ENCODE measurements around the gene UBC. TPM values are rescaled to one million over a fixed set of nuclear protein-coding genes. Genes with fewer than 3 reads are reported as not detected.

The UBC gene
- total and polyA plus RNA-seq, 2 of the 4 experiments (the other 2 are of a cell fraction): 2,042 to 4,320 TPM

- H3K4me1 ChIP-seq (ENCODE audit: control insufficient read depth, insufficient read depth, low read length): peaks cover 6% of the 10 kb centered on the region
- H3K79me1 ChIP-seq (ENCODE audit: low read depth in 1 of 2, low read length in 2 of 2): peaks cover 0 to 9% of the 10 kb centered on the region in 2 experiments; a peak in 1 of 4 replicates
- H4K20me1 ChIP-seq (ENCODE audit: insufficient read depth, low read length): no peaks in the 10 kb centered on the region
- intact Hi-C loops (cut with micrococcal nuclease) (no loop called here), in situ Hi-C loops (cut with MboI; ENCODE audit: low sequenced_read_pairs) (no loop called here), dilution Hi-C loops (cut with HindIII; ENCODE audit: low sequenced_read_pairs, unreplicated experiment) (no loop called here)
- ChIA-PET POLR2A (ENCODE audit: unreplicated experiment) (no interaction called here), CTCF (no interaction called here)
- no peak overlapping the region; the same call in 1 of the 2 replicates for H2AK5ac ChIP-seq (ENCODE audit: low read depth, low read length)
- H3K36me3 ChIP-seq (ENCODE audit: control insufficient read depth, insufficient read depth, low read length): peaks cover under 1% of the 10 kb centered on the region; the same call in 1 of the 2 replicates
- H3K14ac ChIP-seq (replicated peaks; ENCODE audit: low read depth, low read length): peak overlapping the region; percentile 50
- H3K9ac ChIP-seq (ENCODE audit: low read depth, low read length): peak overlapping the region; percentile 62; the same call in 1 of the 2 replicates
- H3K9me3 ChIP-seq (ENCODE audit: control insufficient read depth, insufficient read depth, low read length): peaks cover 4% of the 10 kb centered on the region; the same call in 1 of the 2 replicates
- no peak overlapping the region for H2BK5ac ChIP-seq (ENCODE audit: low read depth, low read length, poor library complexity, severe bottlenecking)
- no peaks in the 10 kb centered on the region for H3K27me3 ChIP-seq (ENCODE audit: control insufficient read depth, insufficient read depth, low read length)
- H2BK120ac ChIP-seq (ENCODE audit: low read depth, low read length): no peak overlapping the region
- H3K23ac ChIP-seq (ENCODE audit: low read depth, low read length): peak overlapping the region; percentile 90; the same call in 1 of the 2 replicates
- no peak overlapping the region for H3K18ac ChIP-seq (ENCODE audit: low read depth, low read length)
- no peak overlapping the region for H4K5ac ChIP-seq (ENCODE audit: low read depth, low read length)
- DNase-seq: no peak
- peak overlapping the region; percentile 95 for H2AFZ ChIP-seq (replicated peaks; ENCODE audit: low read length, poor library complexity)
- no peak overlapping the region for H2BK15ac ChIP-seq (ENCODE audit: low read depth, low read length)
- peak overlapping the region; percentile 70 for H2AK9ac ChIP-seq (replicated peaks; ENCODE audit: low read depth, low read length, poor library complexity)
- ATAC-seq (ENCODE audit: low read depth): peak; percentile 1; the same call in 1 of the 2 replicates
- peak overlapping the region; percentile 96 for H3K4me3 ChIP-seq (ENCODE audit: insufficient read depth, low read depth, low read length)
- no peak overlapping the region for H4K91ac ChIP-seq (ENCODE audit: insufficient read depth, low read depth, low read length)
- peak overlapping the region; percentile 20; the same call in 1 of the 2 replicates for H3K4ac ChIP-seq (ENCODE audit: low read depth, low read length)
- peak overlapping the region; percentile 81 for H3K4me2 ChIP-seq (ENCODE audit: low read depth, low read length)
- no peak overlapping the region for H2BK20ac ChIP-seq (ENCODE audit: low read depth, low read length)
- no peak overlapping the region; the same call in 1 of the 2 replicates for H3K27ac ChIP-seq (ENCODE audit: insufficient read depth, low read length)
- TF ChIP-seq RFX5 (IDR thresholded peaks at IDR 0.05; ENCODE audit: low read depth, low read length) (no peak), MXI1 (IDR thresholded peaks at IDR 0.05; ENCODE audit: borderline replicate concordance, low read depth, low read length) (peak; percentile 62; the same call in 1 of the 2 replicates)
- H3K56ac ChIP-seq (ENCODE audit: extremely low read depth, insufficient read depth, low read length): no peak overlapping the region
- no TSS peak for BruUV-seq (replicated peaks)
- no peak overlapping the region for H4K8ac ChIP-seq (ENCODE audit: low read depth in 2 of 2, low read length in 2 of 2)
- 59% methylated on average over 5 of the region's 22 CpGs; no CpG with 5 or more reads in 1 of the 2 experiments for WGBS, 2 experiments (ENCODE audit: extremely low coverage in 2 of 2, insufficient read length in 1 of 2)
- peaks cover 10% of the 10 kb centered on the region for H3K9me1 ChIP-seq (ENCODE audit: insufficient read depth, low read length)
These were observed 51.6 kb downstream of the UBC start for GRCh38 chr12:124862768-124863415.
